ENCODE results near the gene OTUD5.
"Not testable (repeated sequence)": the region's sequence is repeated elsewhere in the genome, so short reads cannot be mapped to it uniquely, and the experiment has no call there.

Gene OTUD5

GRCh38 chrX:48890296-48890925, 67.0 kb downstream of the OTUD5 start:
- DNase-seq (ENCODE audit: low read depth in 2 of 2), result no peak

- DNase-seq (ENCODE audit: low read depth in 2 of 2), result not testable (repeated sequence)
These were observed 70.8 kb downstream of the OTUD5 start for GRCh38 chrX:48886586-48886985.

GRCh38 chrX:48883729-48884128, 73.7 kb downstream of the OTUD5 start:
- DNase-seq (ENCODE audit: low read depth in 2 of 2), result no peak

- DNase-seq (ENCODE audit: low read depth in 2 of 2), result not testable (repeated sequence)
These were observed 80.5 kb downstream of the OTUD5 start for GRCh38 chrX:48876944-48877343.
